ENCODE results near the gene CEP41. TPM values are rescaled to one million over a fixed set of nuclear protein-coding genes. Genes with fewer than 3 reads are reported as not detected.
"Not testable (repeated sequence)": the region's sequence is repeated elsewhere in the genome, so short reads cannot be mapped to it uniquely, and the experiment has no call there.

Gene CEP41
- total RNA-seq, 1 donor from 2014 or later, result 11.3 TPM

DNA sequence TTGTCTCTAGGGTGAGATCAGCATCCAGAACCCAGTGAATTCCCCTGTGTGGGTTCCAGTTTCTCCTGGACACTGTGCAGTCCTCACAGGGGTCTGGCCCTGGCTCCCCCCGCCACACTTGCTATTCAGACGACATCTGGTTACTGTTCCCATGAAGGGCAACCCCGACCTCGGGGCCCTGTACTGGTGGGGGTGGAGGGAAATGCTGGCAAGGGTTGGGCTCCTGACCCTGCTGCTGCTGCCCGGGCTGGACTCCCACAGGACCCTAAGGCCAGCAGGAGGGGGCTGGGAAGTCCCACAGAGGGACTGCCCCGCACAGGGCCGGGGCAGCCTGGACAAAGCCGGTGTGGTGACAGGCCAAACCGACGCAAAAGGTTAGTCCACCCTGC lies 61.3 kb downstream of the CEP41 start:
- Histone ChIP-seq H3K27ac (no peak overlapping the region), H3K27me3 (no peaks in the 10 kb centered on the region), H3K36me3 (no peaks in the 10 kb centered on the region), H3K4me3 (no peak overlapping the region), H3K4me1 (peaks cover 7% of the 10 kb centered on the region), H3K9me3 (no peaks in the 10 kb centered on the region)
- intact Hi-C loops (cut with DNase I), result no loop called here
- ATAC-seq, result no peak
- TF ChIP-seq, protein P1, sequence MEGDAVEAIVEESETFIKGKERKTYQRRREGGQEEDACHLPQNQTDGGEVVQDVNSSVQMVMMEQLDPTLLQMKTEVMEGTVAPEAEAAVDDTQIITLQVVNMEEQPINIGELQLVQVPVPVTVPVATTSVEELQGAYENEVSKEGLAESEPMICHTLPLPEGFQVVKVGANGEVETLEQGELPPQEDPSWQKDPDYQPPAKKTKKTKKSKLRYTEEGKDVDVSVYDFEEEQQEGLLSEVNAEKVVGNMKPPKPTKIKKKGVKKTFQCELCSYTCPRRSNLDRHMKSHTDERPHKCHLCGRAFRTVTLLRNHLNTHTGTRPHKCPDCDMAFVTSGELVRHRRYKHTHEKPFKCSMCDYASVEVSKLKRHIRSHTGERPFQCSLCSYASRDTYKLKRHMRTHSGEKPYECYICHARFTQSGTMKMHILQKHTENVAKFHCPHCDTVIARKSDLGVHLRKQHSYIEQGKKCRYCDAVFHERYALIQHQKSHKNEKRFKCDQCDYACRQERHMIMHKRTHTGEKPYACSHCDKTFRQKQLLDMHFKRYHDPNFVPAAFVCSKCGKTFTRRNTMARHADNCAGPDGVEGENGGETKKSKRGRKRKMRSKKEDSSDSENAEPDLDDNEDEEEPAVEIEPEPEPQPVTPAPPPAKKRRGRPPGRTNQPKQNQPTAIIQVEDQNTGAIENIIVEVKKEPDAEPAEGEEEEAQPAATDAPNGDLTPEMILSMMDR (IDR thresholded peaks at IDR 0.05), result no peak
- no peak for DNase-seq

DNA sequence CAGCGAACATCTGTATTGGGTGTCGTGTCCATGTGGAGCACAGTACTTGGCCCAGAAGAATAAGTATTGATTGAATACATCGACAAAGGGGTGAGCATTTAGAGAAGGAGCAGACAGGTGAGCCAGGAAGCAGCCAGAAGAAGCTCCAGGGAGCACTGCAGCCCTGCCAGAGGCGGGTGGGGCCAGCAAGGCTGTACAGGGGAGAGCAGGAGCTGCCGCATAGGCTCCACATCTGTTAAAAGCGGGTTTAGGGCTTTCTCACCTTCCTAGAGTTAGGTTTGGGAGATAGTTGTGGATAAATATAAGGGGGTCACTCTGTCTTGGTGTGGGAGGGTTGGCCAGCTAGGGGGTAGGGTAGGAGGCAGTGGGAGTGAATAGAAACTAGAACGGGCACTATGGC lies 61.8 kb downstream of the CEP41 start:
- intact Hi-C loops (cut with DNase I), result no loop called here
- DNase-seq (no peak), ATAC-seq (no peak)
- H3K27me3 ChIP-seq, result no peaks in the 10 kb centered on the region
- H3K4me3 ChIP-seq, result no peak overlapping the region
- TF ChIP-seq, protein P1 (IDR thresholded peaks at IDR 0.05), result no peak
- no peaks in the 10 kb centered on the region for H3K9me3 ChIP-seq
- H3K4me1 ChIP-seq, result peaks cover 11% of the 10 kb centered on the region
- no peak overlapping the region for H3K27ac ChIP-seq
- no peaks in the 10 kb centered on the region for H3K36me3 ChIP-seq

DNA sequence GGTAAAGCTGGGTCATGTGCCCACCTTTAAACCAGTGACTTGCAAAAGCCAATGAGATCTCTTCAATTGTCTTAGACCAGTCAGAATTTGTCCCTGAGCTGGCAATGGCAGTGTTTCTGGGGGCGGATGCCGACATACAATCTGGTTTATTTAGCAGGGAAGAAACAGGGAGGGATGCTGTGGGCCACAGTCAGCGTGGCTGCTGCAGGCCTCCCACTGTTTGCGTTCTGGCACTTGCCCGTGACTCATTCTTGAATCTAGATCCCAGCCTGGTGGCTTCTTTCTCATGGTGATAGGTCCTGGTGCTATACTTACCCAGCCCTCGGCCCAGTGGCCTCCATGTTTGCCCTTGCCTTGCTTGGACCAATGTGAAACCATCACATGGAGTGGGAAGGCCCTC lies 63.6 kb downstream of the CEP41 start:
- intact Hi-C loops (cut with DNase I), result no loop called here
- TF ChIP-seq, protein P1 (IDR thresholded peaks at IDR 0.05), result no peak
- H3K9me3 ChIP-seq, result no peaks in the 10 kb centered on the region
- peaks cover 25% of the 10 kb centered on the region for H3K4me1 ChIP-seq
- H3K27ac ChIP-seq, result no peak overlapping the region
- ATAC-seq (no peak), DNase-seq (no peak)
- H3K36me3 ChIP-seq, result no peaks in the 10 kb centered on the region
- H3K27me3 ChIP-seq, result no peaks in the 10 kb centered on the region
- H3K4me3 ChIP-seq, result no peak overlapping the region

DNA sequence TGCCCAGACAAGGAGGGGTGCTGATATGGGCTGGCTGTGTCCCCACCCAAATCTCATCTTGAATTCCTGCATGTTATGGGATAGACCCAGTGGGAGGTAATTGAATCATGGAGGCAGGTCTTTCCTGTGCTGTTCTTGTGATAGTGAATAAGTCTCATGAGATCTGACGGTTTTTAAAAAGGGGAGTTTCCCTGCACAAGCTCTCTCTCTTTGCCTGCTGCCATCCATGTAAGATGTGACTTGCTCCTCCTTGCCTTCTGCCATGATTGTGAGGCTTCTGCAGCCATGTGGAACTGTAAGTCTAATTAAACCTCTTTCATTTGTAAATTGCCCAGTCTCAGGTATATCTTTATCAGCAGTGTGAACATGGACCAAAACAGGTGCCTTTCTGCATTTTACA lies 64.4 kb downstream of the CEP41 start:
- H3K27ac ChIP-seq; H3K27me3 ChIP-seq; intact Hi-C loops (cut with DNase I); ATAC-seq; H3K4me3 ChIP-seq; H3K36me3 ChIP-seq; DNase-seq; H3K9me3 ChIP-seq: not testable (repeated sequence)
- H3K4me1 ChIP-seq, result peaks cover 28% of the 10 kb centered on the region

DNA sequence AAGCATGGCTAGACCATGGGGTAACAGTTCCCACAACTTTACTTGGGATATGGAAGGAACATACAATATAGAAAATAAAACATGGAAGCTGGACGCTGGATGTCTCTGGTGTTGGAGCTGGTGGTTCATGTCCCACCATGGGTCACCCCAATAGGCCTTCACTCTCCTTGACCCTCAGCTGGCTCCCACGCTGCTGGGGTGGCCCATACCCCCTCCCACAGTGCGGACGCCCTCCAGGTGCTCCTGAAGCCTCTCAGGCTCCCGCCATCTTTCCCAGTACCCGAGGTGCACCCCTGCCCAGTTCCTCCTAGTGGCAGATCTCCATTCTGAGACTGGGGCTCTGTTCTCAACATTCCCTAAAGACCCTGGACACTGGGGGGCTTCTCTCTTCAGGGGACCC lies 66.3 kb downstream of the CEP41 start:
- Histone ChIP-seq H3K27me3 (no peaks in the 10 kb centered on the region), H3K27ac (peak overlapping the region; percentile 84), H3K9me3 (no peaks in the 10 kb centered on the region), H3K4me1 (peaks cover 34% of the 10 kb centered on the region), H3K4me3 (no peak overlapping the region), H3K36me3 (no peaks in the 10 kb centered on the region)
- TF ChIP-seq, protein P1 (IDR thresholded peaks at IDR 0.05), result no peak
- intact Hi-C loops (cut with DNase I), result no loop called here
- ATAC-seq (no peak), DNase-seq (no peak)

DNA sequence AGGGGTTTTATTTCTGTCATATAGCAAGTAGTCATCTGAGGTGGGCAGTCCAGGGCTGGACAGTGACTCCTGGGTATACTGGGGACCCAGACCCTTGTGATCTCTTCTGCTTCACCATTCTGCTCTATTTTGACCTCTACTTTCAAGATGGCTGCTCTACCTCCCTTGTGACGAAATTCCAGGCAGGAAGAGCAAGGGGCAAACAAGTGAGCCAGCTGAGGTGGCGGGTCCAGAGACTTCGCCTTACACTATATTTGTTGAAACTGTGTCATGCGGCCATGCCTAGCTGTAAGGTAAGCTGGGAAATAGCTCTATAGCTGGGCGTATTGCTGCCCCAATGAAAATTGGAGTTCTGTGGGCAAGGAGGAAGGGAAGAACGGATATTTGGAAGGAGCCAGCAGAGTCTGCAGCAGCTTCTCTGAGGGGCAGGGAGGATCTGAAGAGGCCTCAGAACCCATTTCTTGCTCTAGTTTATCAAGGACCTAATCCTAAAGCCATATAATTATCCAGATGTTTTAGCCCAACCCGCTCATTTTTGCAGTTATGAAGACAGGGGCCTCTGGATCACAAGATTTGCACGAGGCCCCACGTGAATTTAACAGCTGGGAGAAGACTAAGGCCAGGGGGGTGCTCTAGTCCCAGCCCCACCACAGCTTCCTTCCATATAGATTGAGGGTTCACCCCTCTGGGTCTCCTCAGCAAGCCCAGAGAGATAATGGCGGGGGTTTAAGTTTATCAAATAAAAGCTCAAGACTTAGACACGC lies 68.2 kb downstream of the CEP41 start:
- H3K27me3 ChIP-seq, result no peaks in the 10 kb centered on the region
- H3K27ac ChIP-seq, result peak overlapping the region; percentile 84
- TF ChIP-seq, protein P1 (IDR thresholded peaks at IDR 0.05), result no peak
- intact Hi-C loops (cut with DNase I), result no loop called here
- H3K9me3 ChIP-seq, result no peaks in the 10 kb centered on the region
- H3K4me1 ChIP-seq, result peaks cover 41% of the 10 kb centered on the region
- ATAC-seq (no peak), DNase-seq (no peak)
- H3K4me3 ChIP-seq, result no peak overlapping the region
- H3K36me3 ChIP-seq, result no peaks in the 10 kb centered on the region
